ENCODE measurements around the gene SMARCA2.

SMARCA2 gene

DNA sequence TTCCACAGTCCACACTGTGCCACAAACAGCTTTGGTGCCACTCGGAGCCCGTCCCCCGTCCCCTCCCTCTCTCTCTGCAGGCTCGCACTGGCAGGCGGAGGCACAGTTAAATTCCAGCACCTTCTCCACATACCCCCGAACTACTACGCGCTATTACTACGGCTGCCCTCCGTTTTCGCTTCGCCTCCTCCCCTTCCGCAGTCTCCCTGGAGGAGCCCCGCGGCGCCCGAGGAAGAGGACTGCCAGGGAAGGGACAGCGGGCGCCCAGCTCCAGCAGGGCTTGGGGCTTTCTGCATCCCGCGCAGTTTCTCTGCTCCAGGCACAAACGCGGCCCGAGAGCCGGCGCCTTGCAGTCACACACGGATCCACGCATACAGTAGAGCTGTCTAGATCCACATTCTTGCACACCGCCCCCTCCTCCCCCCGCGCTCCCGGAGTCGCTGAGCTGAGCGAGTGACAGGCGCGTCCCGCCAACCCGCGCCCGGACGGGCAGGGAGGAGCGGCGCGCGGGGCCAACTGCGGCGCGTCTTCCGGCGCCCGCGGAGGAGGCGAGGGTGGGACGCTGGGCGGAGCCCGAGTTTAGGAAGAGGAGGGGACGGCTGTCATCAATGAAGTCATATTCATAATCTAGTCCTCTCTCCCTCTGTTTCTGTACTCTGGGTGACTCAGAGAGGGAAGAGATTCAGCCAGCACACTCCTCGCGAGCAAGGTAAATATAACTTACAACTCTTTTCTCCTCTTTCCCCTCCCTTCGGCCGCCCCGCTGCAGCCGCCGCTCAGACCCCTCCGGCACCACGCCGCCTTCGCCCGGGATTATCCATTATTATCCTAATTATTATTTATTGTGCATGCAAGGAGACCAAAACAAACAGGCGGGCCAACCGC is at the start of gene SMARCA2:
Gene SMARCA2, plus strand, starts transcription at position 652 of the 885 bp plus-strand sequence. CDS start 13,676 bp downstream, outside the sequence.
- FAIRE-seq: peak; percentile 96

DNA sequence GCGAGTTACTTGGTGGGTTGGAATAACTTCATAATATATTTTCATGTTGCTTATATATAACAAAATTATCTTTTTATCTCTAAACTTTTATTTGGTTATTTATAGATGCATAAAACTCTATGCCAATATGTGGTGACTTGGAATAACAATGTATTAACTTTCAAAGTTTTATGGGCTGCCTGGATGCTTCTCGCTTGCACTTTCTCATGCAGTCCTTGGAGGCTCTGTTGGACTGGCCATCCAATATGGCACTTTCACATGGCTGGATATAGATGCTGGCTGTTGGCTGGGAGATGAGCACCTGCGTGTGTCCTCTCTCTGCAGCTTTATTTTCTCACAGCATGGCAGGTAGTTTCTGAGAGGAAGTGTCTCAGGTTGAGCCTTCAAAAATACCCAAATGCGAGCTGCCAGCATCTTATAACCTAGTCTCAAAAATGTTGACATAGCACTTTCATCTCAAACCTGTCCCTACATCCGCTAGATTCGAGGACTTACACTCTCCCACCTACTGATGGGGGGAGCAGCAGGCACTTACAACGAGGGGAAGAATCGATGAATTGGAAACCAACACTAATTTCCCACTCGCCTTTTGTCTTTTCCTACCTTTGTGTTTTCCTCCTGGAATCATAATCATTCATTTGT is 48.3 kb upstream of the SMARCA2 start:
- no peak for FAIRE-seq

DNA sequence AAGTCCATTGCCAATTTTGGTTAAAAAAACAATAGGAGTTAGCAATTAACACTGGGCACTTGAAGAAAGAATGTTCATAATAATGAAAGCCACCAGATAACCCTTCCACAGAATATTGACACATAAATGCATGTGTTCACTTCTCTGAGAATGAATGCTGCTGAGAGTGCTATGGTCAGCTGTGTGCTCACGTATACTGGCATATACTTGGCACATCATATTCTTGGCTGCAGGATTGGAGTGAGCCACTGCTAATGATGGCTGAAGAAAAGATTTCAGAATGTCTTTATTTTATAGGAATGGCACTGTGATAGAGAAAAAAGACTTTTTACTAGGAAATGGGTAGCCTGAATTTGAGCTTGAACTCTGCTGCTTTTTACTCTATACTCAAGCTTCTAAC is 46.0 kb upstream of the SMARCA2 start:
- no peak for FAIRE-seq

- FAIRE-seq: no peak
Measured at GRCh38 chr9:1969898-1970297, 45.2 kb upstream of the SMARCA2 start.

DNA sequence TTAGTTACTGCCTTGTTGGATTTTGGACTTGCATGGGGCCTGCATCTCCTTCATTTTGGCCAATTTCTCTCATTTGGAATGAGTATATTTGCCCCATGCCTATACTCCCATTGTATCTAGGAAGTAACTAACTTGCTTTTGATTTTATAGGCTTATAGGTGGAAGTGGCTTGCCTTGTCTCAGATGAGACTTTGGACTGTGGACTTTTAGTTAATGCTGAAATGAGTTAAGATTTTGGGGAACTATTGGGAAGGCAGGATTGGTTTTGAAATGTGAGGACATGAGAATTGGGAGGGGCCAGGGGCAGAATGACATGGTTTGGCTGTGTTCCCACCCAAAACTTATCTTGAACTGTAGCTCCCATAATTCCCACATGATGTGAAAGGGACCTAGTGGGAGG is 42.5 kb upstream of the SMARCA2 start:
- FAIRE-seq: no peak

GRCh38 chr9:1977026-1977425 is 38.1 kb upstream of the SMARCA2 start:
- no peak for FAIRE-seq

GRCh38 chr9:1978941-1979340 is 36.2 kb upstream of the SMARCA2 start:
- FAIRE-seq: no peak

- FAIRE-seq: peak; percentile 95
Measured at GRCh38 chr9:1979741-1980367, 35.3 kb upstream of the SMARCA2 start.

GRCh38 chr9:1980387-1980786 is 34.8 kb upstream of the SMARCA2 start:
- no peak for FAIRE-seq

DNA sequence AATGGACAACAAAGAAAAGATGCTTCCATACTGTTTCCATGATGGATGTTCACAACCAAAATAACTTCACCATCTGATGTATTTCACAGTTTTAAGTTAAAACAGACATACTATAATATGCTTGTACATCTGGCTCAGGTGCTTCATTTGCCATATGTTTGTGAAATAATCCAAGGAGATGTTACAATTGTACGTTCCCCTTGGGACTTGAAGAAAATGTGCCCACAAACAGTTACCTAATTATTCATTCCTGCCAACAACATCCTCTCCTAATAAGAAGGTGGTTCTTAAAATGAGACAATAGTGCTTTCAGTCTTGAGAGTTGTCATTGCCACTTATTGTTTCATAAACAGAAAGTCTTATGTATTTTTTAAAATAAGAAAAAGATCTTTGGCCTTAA is 33.1 kb upstream of the SMARCA2 start:
- no peak for FAIRE-seq

GRCh38 chr9:1986341-1986740 is 28.8 kb upstream of the SMARCA2 start:
- FAIRE-seq: no peak

DNA sequence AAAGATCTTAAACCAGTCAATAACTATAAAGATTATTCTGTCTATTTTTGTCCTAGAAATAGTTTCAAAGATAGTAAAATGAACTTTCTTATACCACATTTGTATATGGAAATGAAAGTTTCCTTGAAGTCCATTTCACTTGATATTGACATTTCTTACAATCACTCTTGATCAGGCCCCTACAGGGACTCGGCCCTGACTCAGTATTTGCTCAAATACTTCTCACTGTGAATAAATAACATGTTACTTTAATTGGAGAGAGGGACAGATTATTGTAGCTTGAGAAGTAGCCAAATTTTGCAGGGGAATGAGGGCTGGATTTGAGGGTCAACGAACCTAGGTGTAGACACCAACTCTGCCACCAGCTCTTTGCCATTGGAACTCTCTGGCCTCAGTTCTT is 25.6 kb upstream of the SMARCA2 start:
- FAIRE-seq: no peak

DNA sequence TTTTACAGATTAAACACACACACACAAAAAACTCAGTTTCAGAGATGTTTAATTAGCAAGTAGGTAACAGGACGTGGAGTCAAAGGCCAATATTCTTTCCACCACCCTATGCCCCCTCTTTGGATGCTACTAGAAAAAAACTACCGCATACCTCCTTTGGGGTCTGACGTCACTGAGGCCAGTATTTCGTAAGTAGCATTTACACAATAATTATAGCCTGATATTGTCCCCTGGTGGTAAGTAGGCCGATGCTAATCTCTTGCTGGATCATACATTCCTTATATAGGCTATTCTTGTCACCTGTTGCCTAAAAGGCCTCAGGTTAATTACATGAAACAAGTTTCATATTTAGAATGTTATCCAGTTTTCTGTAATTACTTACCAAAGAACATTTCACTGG is 21.0 kb upstream of the SMARCA2 start:
- FAIRE-seq: no peak

- FAIRE-seq: no peak
Measured at GRCh38 chr9:1995084-1995483, 20.1 kb upstream of the SMARCA2 start.

GRCh38 chr9:1996156-1996555 is 19.0 kb upstream of the SMARCA2 start:
- no peak for FAIRE-seq

- FAIRE-seq: no peak
Measured at GRCh38 chr9:1997646-1998045, 17.5 kb upstream of the SMARCA2 start.

GRCh38 chr9:1998111-1998510 is 17.0 kb upstream of the SMARCA2 start:
- FAIRE-seq: no peak

- no peak for FAIRE-seq
Measured at GRCh38 chr9:2000314-2000713, 14.8 kb upstream of the SMARCA2 start.

DNA sequence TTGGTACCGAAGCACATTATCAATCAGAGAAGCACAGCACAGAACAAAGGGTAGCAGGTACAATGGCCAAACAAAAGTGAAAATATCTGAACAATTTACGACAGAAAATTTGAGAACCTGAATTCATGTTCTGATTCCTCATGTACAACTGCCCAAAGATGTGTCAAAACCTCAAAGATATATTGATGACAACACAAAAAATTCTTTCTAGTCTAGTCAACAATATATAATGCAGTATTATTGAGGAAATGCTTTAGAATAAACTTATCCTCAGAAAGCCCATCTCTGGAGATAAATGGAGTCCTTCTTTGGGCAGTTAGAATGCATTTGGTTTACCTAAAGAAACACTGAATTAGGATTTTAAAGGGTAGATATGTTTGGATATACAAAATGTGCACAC is 6.8 kb upstream of the SMARCA2 start:
- no peak for FAIRE-seq

- FAIRE-seq: no peak
Measured at GRCh38 chr9:2012347-2012746, 2.8 kb upstream of the SMARCA2 start.

- FAIRE-seq: no peak
Measured at GRCh38 chr9:2013743-2014475, 1.2 kb upstream of the SMARCA2 start.

GRCh38 chr9:2015581-2016407 is 647 bp downstream of the SMARCA2 start:
- no peak for FAIRE-seq
